Hypothalamus (tissue), 51 donors: ENCODE results near the gene UNC5CL.

Source experiments
- DNase-seq, 51 donors: peaks; one replicate each; lab custom pipeline; 2025; lab: John Stamatoyannopoulos, UW

UNC5CL gene

DNA sequence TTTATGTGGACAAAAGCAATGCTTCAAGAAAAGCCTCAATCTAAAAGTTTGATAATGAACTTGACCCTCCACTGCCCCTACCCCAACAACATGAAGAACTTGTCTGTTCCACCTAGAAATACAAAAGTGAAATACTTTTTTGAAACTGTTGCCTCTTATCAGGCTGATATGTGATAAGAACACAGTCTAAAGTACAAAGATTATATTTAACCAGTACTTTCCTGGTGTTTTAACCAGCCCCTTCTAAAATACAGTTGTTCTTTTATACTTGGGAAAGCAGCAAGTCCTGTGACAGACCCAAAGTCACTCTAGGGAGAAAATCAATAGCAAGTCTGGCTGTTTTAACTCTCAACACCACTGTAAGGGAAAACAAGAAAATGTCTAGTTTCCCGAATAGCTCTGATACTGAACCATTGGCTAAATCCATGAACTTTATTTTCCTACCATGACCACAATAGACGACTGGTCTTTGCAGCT lies 26.6 kb upstream of the UNC5CL start:
- DNase-seq, result no peak

DNA sequence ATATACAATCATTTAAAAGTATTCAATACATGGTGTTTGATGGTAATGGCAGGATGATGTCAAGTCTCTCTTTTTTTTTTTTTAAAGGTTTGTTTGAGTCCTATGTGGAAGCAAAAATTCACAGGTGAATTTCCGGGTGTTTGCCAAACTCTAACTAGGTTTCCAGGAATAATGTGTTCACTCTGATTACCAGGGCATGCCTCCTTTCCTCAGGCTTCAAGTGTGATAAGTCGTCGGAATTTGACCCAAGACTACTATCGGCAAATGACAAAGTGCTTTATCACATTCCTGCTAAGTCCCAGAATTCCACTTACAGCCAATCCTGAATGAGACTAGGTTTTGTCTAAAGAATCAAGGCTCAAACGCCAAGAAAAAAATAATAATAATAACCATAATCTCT lies 25.8 kb upstream of the UNC5CL start:
- no peak for DNase-seq

DNA sequence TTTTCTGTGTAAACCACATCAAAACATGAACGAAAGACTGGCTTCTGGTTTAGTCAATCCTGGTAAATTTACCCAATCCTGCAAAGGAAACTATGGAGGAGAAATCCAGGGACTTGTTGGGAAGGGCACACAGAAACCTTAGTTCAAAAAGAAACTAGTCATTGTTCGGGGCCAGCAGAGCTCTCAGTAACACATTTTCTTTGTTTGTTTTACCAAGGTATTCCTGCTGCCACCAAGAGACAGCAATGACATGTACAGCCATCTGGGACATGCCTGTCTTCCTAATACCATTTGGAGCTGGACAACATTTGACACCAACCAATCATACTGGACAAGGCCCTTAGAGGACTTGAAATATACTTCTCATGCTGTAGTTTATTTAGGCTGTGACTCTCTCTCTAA lies 24.9 kb upstream of the UNC5CL start:
- DNase-seq, result no peak

DNA sequence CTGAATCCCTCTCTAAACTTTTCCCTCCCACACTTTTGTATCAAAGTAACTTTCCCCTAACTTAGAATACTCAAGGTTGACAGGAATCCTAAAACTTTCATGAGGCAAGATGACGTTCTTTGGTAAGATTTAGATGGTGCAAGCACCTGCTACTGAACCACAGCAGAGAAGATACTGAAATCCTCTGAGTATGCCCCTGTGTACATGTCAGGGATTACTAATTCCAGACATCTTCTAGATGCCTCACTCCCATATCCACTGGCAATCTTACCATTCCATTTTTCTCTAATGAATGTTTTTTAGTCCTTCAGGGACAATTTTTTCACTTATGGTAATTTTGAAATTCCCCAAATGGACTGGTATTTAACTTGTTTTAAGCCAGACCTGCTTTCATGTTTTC lies 23.0 kb upstream of the UNC5CL start:
- no peak for DNase-seq

DNA sequence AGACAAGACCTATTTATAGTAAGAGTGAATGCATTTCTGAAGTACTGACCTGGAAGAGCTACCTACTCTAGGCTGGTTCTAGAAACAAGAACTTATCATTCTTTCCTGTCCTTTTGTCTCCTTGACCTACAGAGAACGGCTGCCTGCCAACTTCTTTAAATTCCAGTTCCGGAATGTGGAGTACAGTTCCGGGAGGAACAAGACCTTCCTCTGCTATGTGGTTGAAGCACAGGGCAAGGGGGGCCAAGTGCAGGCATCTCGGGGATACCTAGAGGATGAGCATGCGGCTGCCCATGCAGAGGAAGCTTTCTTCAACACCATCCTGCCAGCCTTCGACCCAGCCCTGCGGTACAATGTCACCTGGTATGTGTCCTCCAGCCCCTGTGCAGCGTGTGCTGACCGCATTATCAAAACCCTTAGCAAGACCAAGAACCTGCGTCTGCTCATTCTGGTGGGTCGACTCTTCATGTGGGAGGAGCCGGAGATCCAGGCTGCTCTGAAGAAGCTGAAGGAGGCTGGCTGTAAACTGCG lies 22.2 kb upstream of the UNC5CL start:
- no peak for DNase-seq

DNA sequence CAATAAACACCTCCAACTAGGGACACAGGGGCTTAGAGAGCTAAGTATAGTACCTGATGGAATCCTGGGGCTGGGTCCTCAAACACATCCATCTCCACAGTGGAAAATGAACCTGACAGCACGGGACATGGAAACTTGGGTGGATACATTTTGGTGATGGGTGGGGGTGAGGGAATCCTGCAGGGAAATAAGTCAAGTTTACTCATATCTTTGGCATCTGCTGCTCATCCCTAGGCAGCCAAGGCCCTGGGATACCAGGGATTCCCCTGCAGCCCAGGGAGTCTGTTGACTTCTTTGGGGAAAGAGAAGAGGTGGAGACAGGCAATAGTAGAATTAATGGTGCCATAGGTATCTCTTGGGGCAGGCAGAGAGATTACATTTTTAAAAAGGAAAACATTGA lies 20.5 kb upstream of the UNC5CL start:
- no peak for DNase-seq

DNA sequence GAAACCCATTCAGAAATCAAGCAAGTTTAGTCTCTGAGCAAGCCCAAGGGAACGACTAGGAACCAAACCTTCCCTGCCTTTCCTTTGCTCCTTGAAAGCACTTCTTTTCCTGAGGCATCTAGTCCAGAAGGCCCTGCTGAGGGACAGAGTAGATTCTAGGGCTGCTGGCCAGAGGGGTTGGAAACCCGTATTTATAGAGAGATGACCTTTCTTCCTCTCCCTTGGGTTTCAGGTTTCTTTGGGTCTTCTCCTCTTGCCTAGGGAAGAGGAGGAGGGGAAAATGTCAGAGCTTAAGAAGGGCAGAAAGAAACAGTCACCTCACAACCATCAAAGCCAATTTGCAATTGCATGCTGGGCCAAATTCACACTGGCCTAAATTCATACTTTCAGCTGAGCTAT lies 19.8 kb upstream of the UNC5CL start:
- DNase-seq, result no peak

DNA sequence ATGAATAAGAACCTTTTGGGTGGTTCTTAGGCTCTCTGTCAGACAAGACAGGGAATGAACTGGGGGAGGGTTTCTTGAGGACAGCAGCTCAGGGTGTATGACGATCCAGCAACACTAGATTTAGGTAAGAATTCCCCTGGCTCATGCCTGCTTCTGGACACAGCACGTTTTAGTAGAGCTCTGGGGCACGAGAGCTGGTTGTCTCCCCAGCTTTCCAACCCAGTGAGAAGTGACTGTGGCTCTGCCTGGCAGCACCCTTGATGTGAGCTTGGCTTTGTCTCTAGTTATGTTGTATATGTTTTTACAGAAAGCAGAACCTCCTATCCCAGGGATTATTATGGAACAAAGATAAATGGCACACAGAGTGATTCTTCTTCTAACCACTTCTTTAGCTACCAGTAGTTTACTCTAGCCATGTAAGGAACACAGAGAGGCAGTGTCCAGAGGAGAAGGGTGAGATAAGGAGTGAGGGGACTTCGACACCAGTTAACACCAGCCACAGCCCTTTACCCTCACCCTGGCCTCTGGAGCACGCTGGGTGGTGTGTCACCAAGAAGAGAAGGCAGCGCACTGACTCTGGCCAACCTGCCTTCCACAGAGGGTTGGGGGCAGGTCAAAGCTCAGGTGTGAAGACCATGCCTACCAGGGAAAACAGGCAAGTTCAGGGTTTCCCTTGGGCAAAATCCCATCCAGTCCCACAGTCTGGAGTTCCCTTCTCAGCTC lies 17.9 kb upstream of the UNC5CL start:
- DNase-seq, result no peak

DNA sequence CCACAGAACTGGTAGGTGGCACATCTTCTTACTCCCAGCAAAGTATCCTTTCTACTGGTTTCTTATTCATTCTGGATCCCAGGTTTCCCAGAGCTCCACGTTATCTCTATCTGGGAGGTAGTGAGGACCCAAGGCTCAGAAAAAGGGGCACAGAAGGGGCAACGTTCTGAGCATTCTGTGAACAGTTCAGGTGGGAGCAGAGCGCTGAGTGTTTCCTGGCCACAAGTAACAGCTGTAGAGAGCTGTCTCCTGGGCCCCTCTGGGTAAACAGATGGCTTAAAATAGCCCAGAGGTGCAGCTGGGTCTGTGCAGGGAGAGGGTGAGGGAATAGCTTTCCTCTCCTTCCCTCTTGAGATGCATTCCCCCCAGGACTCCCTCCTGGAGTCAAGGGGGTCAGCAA lies 16.1 kb upstream of the UNC5CL start:
- no peak for DNase-seq

DNA sequence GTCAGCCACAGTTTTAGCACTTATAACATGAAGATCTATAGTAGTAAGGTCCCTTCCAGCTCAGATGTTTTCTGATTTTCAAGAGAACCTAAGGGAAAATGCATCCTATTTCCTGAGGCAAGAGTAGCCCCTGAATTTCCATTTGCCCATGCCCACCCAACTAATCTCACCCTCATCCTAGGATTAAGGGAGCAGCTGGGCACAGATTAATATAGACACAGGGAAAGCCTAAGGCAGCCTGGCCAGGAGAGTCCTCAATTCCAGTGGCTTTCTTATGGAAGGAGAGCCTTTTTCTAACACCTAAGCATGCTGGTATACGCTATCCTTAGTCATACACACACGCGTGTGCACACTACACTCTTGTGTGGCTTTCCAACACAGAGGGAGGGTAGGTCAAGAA lies 15.5 kb upstream of the UNC5CL start:
- DNase-seq, result no peak

DNA sequence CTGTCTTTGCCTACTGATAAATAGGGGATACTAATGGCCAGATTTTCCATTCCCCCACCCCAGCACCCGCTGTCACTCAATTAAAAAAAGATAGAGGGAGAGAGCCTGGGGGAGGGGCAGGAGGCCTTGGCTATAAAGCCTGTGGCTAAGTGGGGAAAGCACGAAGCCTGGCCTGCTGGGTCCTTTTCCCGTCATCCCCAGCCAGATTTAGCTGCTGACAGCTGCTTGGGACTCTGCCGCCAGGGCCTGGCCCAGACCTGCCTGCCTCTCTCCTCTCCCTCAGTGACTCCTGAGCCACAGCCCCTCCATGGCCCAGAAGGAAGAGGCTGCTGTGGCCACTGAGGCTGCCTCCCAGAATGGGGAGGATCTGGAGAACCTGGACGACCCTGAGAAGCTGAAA lies 14.0 kb upstream of the UNC5CL start, which contains the start of gene APOBEC2:
APOBEC2 (plus strand) TSS at position 162 of the 400 bp plus-strand sequence; CDS start at position 308, 146 bp downstream.
- DNase-seq, result no peak

DNA sequence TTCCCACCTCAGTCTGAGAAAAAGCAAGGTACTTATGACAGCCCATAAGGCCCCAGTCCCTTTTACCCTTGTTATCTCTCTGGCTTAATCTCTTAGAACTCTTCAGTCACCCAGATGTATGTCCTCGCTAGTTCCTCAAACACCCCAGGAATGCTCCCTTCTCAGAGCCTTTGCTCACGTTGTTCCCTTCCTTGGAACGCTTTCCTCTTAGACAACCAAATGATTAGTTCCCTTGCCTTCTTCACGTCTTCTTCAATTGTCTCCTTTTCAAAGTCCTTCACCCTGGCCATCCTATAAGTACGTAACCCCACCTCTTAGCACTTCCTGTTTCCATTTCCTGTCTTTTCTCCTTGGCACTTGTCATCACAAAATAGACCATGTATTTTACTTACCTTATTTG lies 12.9 kb upstream of the UNC5CL start:
- no peak for DNase-seq

DNA sequence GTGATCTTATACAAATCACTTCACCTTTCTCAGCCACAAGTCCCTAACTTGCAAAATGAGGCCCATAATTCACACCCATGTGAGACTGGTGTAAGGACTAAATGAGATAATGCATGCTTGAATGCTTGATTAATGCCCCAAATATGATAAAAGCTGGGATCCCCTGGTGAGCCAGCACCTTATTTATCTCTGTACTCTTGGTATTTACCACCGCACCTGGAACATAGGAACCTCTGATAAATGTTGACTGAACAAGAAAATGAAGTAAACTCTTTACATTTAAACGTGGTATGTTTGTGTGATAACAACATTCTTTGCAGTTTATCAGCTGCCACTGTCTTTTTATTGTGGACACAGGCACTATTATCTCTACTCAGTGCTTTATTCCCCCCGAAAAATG lies 11.5 kb upstream of the UNC5CL start:
- no peak for DNase-seq

DNA sequence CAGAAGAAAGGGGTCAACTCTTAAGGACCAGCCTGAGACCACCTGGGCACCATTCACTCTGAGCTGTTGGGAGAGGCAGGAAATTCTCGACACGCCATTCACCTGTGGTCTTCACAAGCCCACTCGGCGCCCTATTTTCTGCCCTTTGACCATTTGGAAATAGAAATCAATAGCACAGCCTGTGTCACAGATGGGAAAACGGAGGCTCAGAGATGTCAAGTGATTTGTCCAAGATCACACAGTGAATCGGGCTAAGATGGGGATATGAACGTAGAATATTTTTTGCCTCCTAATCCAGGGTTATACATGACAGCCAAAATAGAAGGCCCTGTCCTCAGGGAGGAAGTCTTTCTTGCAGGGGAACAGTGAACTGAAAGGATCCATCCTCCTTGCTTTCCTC lies 10.9 kb upstream of the UNC5CL start:
- DNase-seq, result no peak

DNA sequence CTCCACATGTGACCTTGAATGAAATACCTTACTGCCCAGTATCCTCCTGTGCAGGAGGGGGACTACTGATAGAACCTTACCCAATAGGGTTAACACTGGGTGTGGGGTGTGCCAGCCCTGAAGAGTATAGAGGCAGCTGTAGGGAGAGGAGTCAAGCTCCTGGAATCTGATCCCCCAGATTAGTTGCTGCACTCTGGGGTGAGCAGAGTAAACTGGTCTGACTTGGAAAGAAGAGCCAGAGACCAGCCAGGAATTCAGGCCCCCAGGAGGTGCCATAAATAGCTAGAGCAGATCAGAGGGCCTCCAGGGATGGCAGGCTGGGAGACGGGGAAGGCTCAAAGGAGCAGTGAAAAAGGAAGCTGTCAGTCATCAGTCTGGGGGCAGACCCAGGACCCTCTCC lies 10.5 kb upstream of the UNC5CL start:
- DNase-seq, result no peak

DNA sequence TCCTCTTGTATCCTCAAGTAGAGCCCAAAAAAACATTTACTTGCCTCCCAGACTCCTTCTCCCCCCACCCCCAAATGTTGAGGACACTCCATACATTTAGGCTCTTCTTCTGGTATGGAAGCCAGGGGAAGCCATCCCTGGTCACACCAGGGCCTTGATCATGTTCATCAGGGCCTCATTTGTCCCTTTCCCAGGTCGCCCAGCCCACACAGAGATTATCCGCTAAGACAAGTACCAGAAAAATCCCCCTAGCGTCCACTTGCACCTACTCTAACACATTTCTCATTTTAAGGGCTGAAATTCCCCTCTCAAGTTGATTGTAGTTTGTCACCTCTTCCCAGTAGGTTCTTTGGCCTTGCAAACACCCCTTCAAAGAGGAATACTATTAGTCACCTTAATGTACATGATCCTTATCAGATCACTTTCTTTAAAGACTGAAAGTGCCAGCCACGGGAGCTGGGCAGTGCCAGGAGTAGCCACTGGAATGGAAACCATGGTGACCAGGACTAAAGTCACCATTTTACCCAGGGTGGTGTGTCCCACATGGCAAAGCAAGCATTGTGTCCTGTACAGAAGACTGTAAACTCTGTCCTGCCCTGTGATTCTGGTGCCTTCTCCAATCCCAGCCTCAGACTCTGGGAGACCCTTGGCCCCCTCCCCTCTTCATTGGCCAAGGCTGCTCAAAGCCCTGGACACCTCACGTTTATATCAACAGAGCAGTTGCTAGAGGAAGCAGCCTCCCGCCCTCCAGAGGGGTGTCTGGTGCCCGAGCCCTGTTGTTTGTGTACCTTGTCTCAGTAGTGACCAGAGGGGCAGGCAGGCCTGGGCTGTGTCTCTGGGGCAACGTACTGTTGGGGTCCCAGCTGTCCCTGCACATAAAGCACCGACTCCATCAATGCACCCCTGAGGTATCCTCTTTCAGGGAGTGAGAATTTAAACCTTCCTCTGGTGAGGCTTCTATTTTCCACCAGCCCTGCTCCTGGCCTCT lies 9.0 kb upstream of the UNC5CL start:
- no peak for DNase-seq

DNA sequence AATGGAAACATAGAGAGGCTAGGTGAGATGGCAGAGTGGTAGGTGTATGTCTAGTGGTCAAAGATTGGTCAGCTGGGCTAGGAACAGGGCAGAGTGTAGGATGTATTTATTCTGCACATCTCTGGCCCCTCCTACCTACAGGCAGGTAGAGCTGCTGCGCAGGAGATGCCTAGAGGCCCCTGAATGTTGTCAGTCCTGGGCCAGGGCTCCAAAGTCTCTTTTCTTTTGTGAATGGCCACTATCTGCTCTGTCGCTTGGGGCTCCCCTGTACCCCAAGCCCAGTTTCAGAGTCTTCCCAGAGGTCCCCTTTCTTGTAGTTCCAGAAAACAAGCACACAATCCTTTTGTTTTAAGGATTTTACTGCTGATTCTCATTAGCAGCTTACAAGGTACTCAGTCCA lies 8.3 kb upstream of the UNC5CL start:
- no peak for DNase-seq

DNA sequence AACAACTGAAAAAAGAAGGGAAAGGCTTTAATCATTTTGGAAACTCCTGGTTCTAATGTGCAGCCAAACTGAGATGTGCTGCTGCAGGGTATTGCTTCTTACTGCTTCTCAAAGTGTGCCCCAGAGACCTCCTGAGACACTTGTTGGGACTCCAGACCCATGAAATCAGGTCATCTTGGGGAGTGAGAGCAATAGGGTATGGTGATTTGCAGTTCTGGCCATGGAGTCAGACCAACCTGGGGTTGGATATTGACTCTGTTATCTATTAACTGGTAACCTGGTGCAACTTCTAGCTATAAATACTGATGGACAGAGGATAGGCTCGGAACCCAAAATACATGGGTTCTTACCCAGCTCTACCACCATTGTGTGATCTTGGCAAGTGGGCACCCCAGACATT lies 7.1 kb upstream of the UNC5CL start:
- DNase-seq, result no peak

DNA sequence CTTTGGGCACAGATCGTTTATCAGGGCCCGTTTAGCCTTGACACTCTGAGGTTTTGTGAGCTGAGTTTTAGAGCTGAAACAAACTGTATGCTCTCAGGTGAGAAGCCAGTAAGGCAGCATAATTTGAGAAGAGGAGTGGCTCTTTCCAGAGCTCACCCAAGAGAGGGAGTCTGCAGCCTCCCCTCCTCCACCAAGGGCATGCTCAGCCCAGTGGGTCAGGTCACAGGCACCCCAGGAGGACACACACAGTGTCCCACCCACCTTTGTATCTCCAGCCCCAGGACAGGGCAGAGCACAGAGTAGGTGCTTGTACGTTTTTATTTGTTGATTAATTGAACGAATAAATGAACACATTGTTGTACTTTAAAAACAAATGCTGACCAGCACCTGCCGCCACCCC lies 6.6 kb upstream of the UNC5CL start:
- DNase-seq, result no peak

DNA sequence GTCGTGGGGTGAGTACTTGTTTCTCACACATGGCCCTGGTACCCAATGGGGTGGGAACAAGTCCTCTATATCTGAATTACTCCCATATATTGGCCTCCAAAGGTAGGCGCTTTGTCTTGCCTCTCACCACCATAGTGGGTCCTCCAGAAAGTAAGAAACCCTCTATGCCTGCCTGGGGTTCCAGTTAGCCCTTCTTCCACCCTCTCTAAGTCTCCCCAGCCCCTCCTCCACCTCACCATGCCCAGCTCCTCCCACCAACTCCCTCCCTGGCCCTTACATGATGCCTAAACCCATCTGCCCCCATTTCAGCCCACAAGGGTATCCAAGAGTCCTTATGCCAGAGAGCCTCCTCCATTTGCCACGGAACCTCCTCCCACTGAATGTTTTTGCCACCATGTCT lies 4.1 kb upstream of the UNC5CL start:
- no peak for DNase-seq

DNA sequence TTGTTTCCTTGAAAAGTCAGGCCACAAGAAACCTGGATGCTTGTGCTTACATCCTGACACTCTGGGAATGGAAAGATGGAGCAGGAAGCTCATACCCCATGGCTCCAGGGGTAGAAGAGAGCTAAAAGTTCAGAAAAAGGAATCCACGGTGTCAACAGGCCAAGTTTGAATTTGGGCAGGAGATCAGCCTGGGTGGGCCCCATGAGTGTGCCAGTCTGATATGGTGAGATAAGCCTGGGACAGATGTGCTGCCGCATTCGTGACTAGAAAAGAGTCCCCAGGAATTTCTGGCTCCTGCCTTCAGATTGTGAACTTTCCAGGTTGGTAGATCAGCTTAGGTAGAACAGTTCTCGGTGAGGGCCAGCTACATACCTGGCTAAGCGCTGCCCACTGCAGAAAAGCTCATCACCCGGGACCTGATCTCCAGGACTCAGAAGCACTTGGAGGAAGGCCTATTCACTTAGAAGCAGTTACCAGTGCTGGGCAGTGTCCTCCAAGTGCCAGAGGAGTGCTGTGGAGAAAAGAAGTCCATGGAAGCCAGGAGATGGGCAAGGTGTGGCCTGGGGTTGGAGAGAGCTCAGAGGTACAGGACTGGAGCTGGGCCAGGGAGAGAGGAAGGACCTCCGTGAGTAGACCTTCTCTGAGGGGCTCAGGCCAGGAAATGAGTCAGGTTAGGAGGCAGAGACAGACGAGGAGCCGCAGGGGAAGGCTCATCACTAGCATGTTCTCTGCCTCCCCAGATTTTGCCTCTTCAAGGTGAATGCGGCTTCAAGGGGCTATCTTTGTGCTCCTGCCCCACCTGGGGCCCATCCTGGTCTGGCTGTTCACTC lies 3.4 kb upstream of the UNC5CL start, which contains the start of gene TSPO2:
TSPO2 (plus strand) TSS at position 242 of the 830 bp plus-strand sequence; CDS start at position 761, 519 bp downstream.
- DNase-seq, result no peak
